Chondrocyte (in vitro differentiated cells): ENCODE data around the gene OFD1. TPM values are rescaled to one million over a fixed set of nuclear protein-coding genes. Genes with fewer than 3 reads are reported as not detected.
A peak's percentile ranks its signal among the peaks of the same experiment; 100 is the strongest.

ENCODE experiments used
- DNase-seq: peaks from one replicate; pipeline ENCODE4 v3.0.0; 2021; ENCODE audit warnings: mixed read lengths, low spot score
- H3K27ac Mint-ChIP-seq: one replicate; pipeline ENCODE4 v1.8.0; 2021; ENCODE audit warnings: mild to moderate bottlenecking, moderate library complexity, mixed read lengths; ENCODE audit not compliant: unreplicated experiment
- H3K27me3 Mint-ChIP-seq: 2 replicates; pipeline ENCODE4 v1.8.0; 2021; ENCODE audit warnings: low read depth, mixed read lengths
- H3K36me3 Mint-ChIP-seq: 2 replicates; pipeline ENCODE4 v1.8.0; 2021; ENCODE audit warnings: low read depth, mixed read lengths
- H3K4me1 Mint-ChIP-seq: 2 replicates; pipeline ENCODE4 v1.8.0; 2021; ENCODE audit warnings: low read depth, mild to moderate bottlenecking, mixed read lengths
- H3K4me3 Mint-ChIP-seq: one replicate; pipeline ENCODE4 v1.8.0; 2021; ENCODE audit warnings: mild to moderate bottlenecking, moderate library complexity, mixed read lengths; ENCODE audit not compliant: unreplicated experiment
- H3K9me3 Mint-ChIP-seq: 2 replicates; pipeline ENCODE4 v1.8.0; 2021; ENCODE audit warnings: low read depth, mixed read lengths
- total RNA-seq: library from RNA; stranded (reverse); gene quantifications from 3 replicates; pipeline ENCODE4 v1.2.1, GENCODE V29; 2021
- TF ChIP-seq, protein P1 (sequence below): fragments of 200-600 bp; sonication (generic); IDR thresholded peaks from 2 replicates; pipeline ENCODE4 v1.5.0; 2021; ENCODE audit warnings: antibody characterized with exemption, mild to moderate bottlenecking, moderate library complexity

OFD1 gene
- total RNA-seq, 1 donor from 2014 or later: 17.8 TPM

DNA sequence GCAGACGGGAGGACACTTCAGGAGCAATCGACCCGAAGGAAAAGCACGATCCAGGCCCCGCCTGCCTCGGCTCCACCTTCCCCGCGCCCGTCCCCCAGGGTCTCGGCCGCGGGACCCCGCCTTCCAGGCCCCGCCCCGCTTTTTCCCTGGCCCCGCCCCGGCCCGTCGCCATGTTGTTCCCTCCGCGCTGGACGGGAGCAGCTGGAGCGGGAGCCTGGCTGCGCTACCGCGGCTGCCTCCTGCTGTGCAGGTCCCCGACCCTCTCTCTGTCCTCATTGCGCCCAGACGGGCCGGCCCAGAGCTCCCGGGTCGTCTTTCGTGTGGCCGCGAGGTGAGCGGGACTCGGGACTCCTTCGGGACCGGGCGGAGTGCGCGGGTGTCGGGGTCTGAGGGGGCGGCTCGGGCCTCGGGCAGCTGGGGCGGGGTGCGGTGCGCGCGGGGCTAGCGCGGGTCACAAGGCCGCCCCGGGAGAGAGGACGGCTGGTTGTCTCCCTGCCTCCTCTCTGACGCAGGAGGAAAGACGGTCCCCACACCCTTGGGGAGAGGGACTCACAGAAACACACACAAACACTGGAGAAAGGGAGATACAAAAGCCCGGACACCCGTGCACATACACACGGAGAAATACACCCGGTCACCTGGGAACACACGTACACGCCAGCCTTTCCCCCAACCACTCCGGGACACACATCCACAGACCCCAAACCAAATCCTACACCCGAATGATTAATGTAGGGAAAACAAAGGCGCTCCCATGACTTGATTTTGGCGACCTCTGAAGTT is 45.4 kb upstream of the OFD1 start, which contains the start of gene RAB9A:
TSS of gene RAB9A (plus strand) at position 171 of the 783 bp plus-strand sequence. CDS start 19,619 bp downstream, outside the sequence.
- Mint-ChIP-seq H3K27ac (peak within 1 kb of the TSS; percentile 87), H3K9me3 (peaks cover 1% of the 10 kb centered on the region), H3K27me3 (no peaks in the 10 kb centered on the region), H3K4me3 (peak within 1 kb of the TSS; percentile 73), H3K4me1 (peaks cover 47% of the 10 kb centered on the region), H3K36me3 (no peaks in the 10 kb centered on the region)
- peak; percentile 92 for DNase-seq
- TF ChIP-seq, protein P1, sequence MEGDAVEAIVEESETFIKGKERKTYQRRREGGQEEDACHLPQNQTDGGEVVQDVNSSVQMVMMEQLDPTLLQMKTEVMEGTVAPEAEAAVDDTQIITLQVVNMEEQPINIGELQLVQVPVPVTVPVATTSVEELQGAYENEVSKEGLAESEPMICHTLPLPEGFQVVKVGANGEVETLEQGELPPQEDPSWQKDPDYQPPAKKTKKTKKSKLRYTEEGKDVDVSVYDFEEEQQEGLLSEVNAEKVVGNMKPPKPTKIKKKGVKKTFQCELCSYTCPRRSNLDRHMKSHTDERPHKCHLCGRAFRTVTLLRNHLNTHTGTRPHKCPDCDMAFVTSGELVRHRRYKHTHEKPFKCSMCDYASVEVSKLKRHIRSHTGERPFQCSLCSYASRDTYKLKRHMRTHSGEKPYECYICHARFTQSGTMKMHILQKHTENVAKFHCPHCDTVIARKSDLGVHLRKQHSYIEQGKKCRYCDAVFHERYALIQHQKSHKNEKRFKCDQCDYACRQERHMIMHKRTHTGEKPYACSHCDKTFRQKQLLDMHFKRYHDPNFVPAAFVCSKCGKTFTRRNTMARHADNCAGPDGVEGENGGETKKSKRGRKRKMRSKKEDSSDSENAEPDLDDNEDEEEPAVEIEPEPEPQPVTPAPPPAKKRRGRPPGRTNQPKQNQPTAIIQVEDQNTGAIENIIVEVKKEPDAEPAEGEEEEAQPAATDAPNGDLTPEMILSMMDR: peak; percentile 8

DNA sequence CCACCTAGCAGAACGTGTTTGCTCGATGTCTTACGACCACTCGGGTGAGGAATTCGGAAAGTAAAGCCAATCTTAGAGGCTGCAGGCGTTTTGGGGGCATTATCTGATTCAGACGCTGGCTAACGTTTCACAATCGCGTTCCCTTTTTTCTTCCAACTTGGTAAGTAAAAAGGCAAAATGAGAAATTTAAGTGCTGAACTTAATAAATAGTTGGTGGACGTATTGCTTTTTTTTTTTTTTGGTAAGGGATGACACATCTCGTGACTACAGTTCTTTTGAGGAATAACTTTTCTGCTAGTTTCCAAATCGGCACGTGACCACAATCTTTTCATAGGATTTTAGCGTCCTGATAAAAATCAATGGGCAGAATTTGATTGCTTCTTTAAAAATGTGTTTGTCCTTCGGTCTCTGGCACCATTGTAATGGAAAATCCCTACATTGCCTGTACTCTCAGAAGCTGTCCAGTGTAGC is 44.8 kb upstream of the OFD1 start:
- DNase-seq: no peak
- TF ChIP-seq, protein P1: no peak
- Mint-ChIP-seq H3K36me3 (no peaks in the 10 kb centered on the region), H3K27ac (peak overlapping the region; percentile 87), H3K27me3 (no peaks in the 10 kb centered on the region), H3K4me1 (peaks cover 50% of the 10 kb centered on the region), H3K4me3 (peak overlapping the region; percentile 73), H3K9me3 (no peaks in the 10 kb centered on the region)

DNA sequence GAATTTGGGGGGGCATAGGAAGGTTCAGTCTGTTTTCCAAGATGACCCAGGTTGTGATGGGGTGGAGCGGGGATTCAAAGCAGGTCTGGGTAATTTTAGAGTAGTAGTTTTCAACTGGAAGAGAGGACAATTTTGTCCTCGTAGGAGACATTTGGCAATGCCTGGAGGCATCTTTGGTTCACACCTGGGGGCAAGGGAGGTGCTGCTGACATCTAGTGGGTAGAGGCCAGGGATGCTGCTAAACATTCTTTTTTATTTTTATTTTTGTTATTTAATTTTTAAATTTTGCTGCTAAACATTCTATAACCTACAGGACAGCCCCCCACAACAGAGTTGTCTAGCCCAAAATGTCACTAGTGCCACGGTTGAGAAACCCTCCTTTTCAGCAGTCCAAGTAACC is 43.7 kb upstream of the OFD1 start:
- Mint-ChIP-seq H3K27ac (peak overlapping the region; percentile 87), H3K4me1 (peaks cover 50% of the 10 kb centered on the region), H3K36me3 (no peaks in the 10 kb centered on the region), H3K27me3 (no peaks in the 10 kb centered on the region), H3K9me3 (no peaks in the 10 kb centered on the region), H3K4me3 (peak overlapping the region; percentile 73)
- TF ChIP-seq, protein P1: peak; percentile 35
- DNase-seq: no peak

DNA sequence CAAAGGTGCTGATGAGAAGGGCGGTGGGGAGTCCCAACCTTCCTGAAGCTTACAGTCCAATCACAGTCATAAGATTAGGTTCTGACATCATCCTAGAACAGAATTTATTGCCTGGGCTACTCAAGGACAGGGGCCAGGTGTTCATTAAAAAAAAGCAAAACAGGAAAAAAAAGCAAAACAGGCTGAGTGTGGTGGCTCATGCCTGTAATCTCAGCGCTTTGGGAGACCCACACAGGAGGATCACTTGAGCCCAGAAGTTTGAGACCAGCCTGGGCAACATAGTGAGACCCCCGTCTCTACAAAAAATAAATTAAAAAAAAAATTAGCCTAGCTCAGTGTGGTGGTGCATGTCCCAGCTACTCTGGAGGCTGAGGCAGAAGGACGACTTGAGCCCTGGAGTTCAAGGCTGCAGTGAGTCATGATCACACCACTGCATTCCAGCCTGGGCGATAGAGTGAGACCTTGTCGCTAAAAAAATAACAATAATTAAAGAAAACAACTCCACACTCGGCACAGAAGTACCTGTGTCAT is 42.6 kb upstream of the OFD1 start:
- Mint-ChIP-seq H3K9me3 (no peaks in the 10 kb centered on the region), H3K4me3 (no peak overlapping the region), H3K27ac (peak overlapping the region; percentile 52), H3K36me3 (no peaks in the 10 kb centered on the region), H3K4me1 (peaks cover 50% of the 10 kb centered on the region), H3K27me3 (no peaks in the 10 kb centered on the region)
- DNase-seq: no peak
- TF ChIP-seq, protein P1: no peak

DNA sequence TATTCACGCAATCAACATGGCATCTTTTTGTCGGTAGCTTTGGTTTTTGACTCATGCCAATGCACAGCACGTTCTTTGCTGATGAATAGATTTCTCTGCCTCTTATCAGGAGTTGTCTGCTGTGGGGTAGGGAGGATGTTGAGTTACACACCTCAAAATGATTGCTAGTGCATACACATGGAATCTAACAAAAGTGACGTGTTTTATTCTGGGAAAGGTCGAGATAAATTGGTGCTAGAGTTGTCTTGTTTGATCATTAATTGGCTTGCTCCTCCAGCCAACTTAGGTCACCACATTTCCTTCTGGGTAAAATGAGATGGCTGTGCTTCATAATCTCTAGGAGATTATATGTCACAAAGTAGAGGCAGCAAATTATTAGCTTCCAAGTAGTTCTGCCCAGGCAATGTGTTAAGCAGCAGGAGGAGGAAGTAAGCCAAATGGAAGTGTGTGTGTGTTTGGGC is 41.7 kb upstream of the OFD1 start:
- peaks cover 50% of the 10 kb centered on the region for H3K4me1 Mint-ChIP-seq
- H3K27ac Mint-ChIP-seq: no peak overlapping the region
- DNase-seq: no peak
- no peak overlapping the region for H3K4me3 Mint-ChIP-seq
- TF ChIP-seq, protein P1: no peak
- no peaks in the 10 kb centered on the region for H3K36me3 Mint-ChIP-seq
- H3K9me3 Mint-ChIP-seq: no peaks in the 10 kb centered on the region
- H3K27me3 Mint-ChIP-seq: no peaks in the 10 kb centered on the region
